Adrenal gland (tissue), 12 donors: ENCODE results near the gene ESR2. TPM values are rescaled to one million over a fixed set of nuclear protein-coding genes. Genes with fewer than 3 reads are reported as not detected.
A peak's percentile ranks its signal among the peaks of the same experiment; 100 is the strongest.

Source experiments
- DNase-seq, 7 donors: peaks; one replicate each; pipeline ENCODE4 v3.0.0-alpha.2; 2019 to 2020
- H3K27ac ChIP-seq, 5 donors: fragments of 200-600 bp; sonication (generic) in 4 of 5; 1 replicate in 3 of 5; 2 replicates in 2 of 5; pipeline versions ENCODE4 v1.5.1 to v1.8.0; 2016 to 2020; ENCODE audit warnings: mild to moderate bottlenecking in 1 of 5
- H3K27me3 ChIP-seq: fragments of 200-600 bp; 2 replicates; pipeline ENCODE4 v1.8.0; 2021
- H3K36me3 ChIP-seq, 2 donors: fragments of 200-600 bp; replicated peaks in 1 of 2; 1 replicate in 1 of 2; 2 replicates in 1 of 2; pipeline versions ENCODE4 v1.5.1 to v1.8.0; 2018 to 2022
- H3K4me1 ChIP-seq, 2 donors: fragments of 200-600 bp; replicated peaks in 1 of 2; 1 replicate in 1 of 2; 2 replicates in 1 of 2; pipeline versions ENCODE4 v1.5.1 to v1.8.0; 2018 to 2021
- H3K4me3 ChIP-seq, 4 donors: fragments of 200-600 bp; sonication (generic) in 3 of 4; one replicate each; pipeline ENCODE4 v1.5.1; 2016 to 2018
- H3K9me3 ChIP-seq, 3 donors: fragments of 200-600 bp; sonication (generic) in 1 of 3; replicated peaks in 1 of 3; 1 replicate in 2 of 3; 2 replicates in 1 of 3; pipeline versions ENCODE4 v1.5.1 to v1.8.0; 2016 to 2021
- POLR2A ChIP-seq, 2 donors: fragments of 450-650 bp; IDR thresholded peaks; one replicate each; pipeline ENCODE4 v1.6.1; 2017; ENCODE audit warnings: antibody characterized with exemption in 2 of 2, mild to moderate bottlenecking in 2 of 2, moderate library complexity in 1 of 2
- WGBS, 4 donors: extraction: QIAGEN DNeasy Blood & Tissue Kit in 2 of 4; methylation state at CpG; one replicate each; pipeline versions ENCODE4 v1.1.5 to v1.1.7; 2013 to 2017; 5-methylcytosine and 5-hydroxymethylcytosine counted together
- intact Hi-C, 2 donors: fragments of 100-400 bp; cut with DNase I; formaldehyde crosslinking; loops; one replicate each; pipeline versions ENCODE4 v1.14.1 to v1.15.0; 2022 to 2023
- polyA plus RNA-seq, 3 donors: library from polyadenylated mRNA; stranded (reverse); fragments of 200-250 nt in 2 of 3; fragments of 350-450 nt in 1 of 3; fragmentation: Illumina TruSeq in 1 of 3; extraction: RNeasy Lipid Tissue Mini Kit (QIAGEN cat#74804) in 1 of 3; gene quantifications; one replicate each; pipeline ENCODE4 v1.2.3, GENCODE V29; 2013 to 2014
- total RNA-seq, 9 donors: library from RNA; depleted of rRNA in 4 of 9; stranded (reverse); fragments of >200 nt in 4 of 9; fragments of 120-200 nt in 1 of 9; fragmentation: NEBNext Ultra II Directional in 1 of 9; extraction: Animal tissue kit (Norgen Biotek cat#: 25700) in 1 of 9; gene quantifications; one replicate each; pipeline versions ENCODE4 v1.1.0 to v1.2.4, GENCODE V29; 2013 to 2023
- TF ChIP-seq, protein P1 (sequence below), 6 experiments: fragments of 450-650 bp in 4 of 6; fragments of 200-600 bp in 2 of 6; sonication (generic) in 1 of 6; IDR thresholded peaks; 1 replicate in 5 of 6; 2 replicates in 1 of 6; pipeline versions ENCODE4 v1.5.1 to v1.8.0; 2016 to 2021; ENCODE audit warnings: antibody characterized with exemption in 6 of 6, mild to moderate bottlenecking in 2 of 6, moderate library complexity in 1 of 6
- donor health status: healthy with polysubstance abuse.
- donor health status: Bipolar disorder and iron deficiency.
- donor health status: DM: yes; HTN: yes; CAD: no.
- donor health status: DM: no; HTN: no; CAD: no.
- donor health status: DM: no; HTN: no; CAD: no.
- donor health status: DM: yes; HTN: yes; CAD: no.

The ESR2 gene
- total and polyA plus RNA-seq, 12 donors = 3.0 to 36.0 (median 18.8) TPM

GRCh38 chr14:64074961-64075612, 219.1 kb downstream of the ESR2 start:
- H3K27ac ChIP-seq = peak overlapping the region in 3 of 5 donors; percentile 53 to 59 (median 56)
- H3K4me3 ChIP-seq = no peak overlapping the region
- intact Hi-C loops = no loop called here
- WGBS, 4 donors = 42 to 53% (median 48%) methylated on average over 2 of the region's 2 CpGs
- peaks cover 0 to 12% of the 10 kb centered on the region in 2 donors for H3K4me1 ChIP-seq
- H3K27me3 ChIP-seq = no peaks in the 10 kb centered on the region
- H3K36me3 ChIP-seq = peaks cover 0 to 11% of the 10 kb centered on the region in 2 donors
- DNase-seq = no peak
- TF ChIP-seq POLR2A (IDR thresholded peaks at IDR 0.05) = no peak
- TF ChIP-seq, protein P1, sequence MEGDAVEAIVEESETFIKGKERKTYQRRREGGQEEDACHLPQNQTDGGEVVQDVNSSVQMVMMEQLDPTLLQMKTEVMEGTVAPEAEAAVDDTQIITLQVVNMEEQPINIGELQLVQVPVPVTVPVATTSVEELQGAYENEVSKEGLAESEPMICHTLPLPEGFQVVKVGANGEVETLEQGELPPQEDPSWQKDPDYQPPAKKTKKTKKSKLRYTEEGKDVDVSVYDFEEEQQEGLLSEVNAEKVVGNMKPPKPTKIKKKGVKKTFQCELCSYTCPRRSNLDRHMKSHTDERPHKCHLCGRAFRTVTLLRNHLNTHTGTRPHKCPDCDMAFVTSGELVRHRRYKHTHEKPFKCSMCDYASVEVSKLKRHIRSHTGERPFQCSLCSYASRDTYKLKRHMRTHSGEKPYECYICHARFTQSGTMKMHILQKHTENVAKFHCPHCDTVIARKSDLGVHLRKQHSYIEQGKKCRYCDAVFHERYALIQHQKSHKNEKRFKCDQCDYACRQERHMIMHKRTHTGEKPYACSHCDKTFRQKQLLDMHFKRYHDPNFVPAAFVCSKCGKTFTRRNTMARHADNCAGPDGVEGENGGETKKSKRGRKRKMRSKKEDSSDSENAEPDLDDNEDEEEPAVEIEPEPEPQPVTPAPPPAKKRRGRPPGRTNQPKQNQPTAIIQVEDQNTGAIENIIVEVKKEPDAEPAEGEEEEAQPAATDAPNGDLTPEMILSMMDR (IDR thresholded peaks at IDR 0.05) = no peak
- no peaks in the 10 kb centered on the region for H3K9me3 ChIP-seq

DNA sequence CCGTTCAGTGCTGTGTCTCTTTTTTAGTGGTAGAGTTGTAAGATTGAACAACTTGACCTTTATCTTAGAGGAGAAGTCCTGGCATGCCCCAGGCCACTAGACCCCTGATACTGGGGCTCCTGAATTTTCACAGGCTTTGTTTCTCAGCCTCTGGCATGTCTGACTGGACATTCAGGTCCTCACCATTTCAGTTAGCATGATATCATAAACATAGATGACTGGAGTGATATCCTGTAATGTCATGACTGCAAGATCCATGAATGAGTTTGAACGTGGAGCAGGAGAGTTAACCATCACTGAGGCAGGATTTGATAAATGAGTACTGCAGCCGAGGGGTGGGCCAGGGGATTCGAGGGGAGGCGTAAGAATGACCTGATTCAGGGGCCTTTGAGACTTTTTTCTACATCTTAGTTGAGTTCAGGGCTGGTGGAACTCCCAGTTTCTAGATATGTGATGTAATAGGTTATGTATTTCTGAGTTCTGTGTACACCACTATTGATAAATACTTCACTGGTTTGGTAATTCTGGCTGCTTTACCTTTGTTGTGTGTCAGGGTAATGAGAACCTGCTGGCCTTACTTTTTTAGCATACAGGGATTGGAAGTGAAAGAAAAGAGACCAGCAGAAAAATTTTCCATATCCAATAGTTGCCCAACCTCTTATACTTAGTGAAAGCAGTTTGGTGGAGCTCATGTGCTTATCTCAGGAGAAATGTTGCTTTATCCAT, 224.4 kb downstream of the ESR2 start:
- Histone ChIP-seq H3K27ac (no peak overlapping the region), H3K4me1 (peaks cover 0 to 4% of the 10 kb centered on the region in 2 donors), H3K36me3 (peaks cover 0 to 11% of the 10 kb centered on the region in 2 donors), H3K27me3 (no peaks in the 10 kb centered on the region), H3K9me3 (no peaks in the 10 kb centered on the region), H3K4me3 (no peak overlapping the region)
- DNase-seq = no peak
- TF ChIP-seq, protein P1 (IDR thresholded peaks at IDR 0.05) = no peak
- TF ChIP-seq POLR2A (IDR thresholded peaks at IDR 0.05) = no peak
- intact Hi-C loops = no loop called here
- 74 to 91% (median 84%) methylated on average over 5 of the region's 5 CpGs for WGBS, 4 donors

DNA sequence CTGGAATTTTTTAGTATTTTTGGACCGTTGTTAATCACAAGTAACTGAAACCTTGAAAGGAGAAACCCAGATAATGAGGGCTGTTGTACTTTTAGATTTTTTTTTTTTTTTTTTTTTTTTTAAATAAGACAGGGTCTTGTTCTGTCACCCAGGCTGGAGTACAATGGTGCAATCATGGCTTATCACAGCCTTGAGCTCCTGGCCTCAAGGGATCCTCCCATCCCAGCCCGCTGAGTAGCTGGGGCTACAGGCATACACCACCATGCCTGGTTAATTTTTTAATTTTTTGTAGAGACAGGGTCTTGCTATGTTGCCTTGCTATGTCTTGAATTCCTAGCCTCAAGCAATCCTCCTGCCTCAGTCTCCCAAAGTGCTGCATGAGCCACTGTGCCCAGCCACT, 229.7 kb downstream of the ESR2 start:
- no peaks in the 10 kb centered on the region for H3K4me1 ChIP-seq
- H3K27me3 ChIP-seq = no peaks in the 10 kb centered on the region
- 58 to 66% (median 63%) methylated on average over 2 of the region's 2 CpGs for whole genome bisulfite sequencing, 4 donors
- H3K27ac ChIP-seq = no peak overlapping the region
- no peak overlapping the region for H3K4me3 ChIP-seq
- peak in 1 of 7 donors; percentile 64 for DNase-seq
- no peaks in the 10 kb centered on the region for H3K9me3 ChIP-seq
- no peaks in the 10 kb centered on the region for H3K36me3 ChIP-seq
- TF ChIP-seq, protein P1 (IDR thresholded peaks at IDR 0.05) = no peak
- no peak for TF ChIP-seq POLR2A (IDR thresholded peaks at IDR 0.05)
- intact Hi-C loops = no loop called here

GRCh38 chr14:64062381-64063115, 231.6 kb downstream of the ESR2 start:
- no peak overlapping the region for H3K27ac ChIP-seq
- no peaks in the 10 kb centered on the region for H3K27me3 ChIP-seq
- TF ChIP-seq, protein P1 (IDR thresholded peaks at IDR 0.05) = no peak
- TF ChIP-seq POLR2A (IDR thresholded peaks at IDR 0.05) = no peak
- intact Hi-C loops = no loop called here
- H3K9me3 ChIP-seq = no peaks in the 10 kb centered on the region
- no peaks in the 10 kb centered on the region for H3K4me1 ChIP-seq
- no peaks in the 10 kb centered on the region for H3K36me3 ChIP-seq
- 75 to 81% (median 77%) methylated on average over 7 of the region's 7 CpGs for WGBS, 4 donors
- no peak overlapping the region for H3K4me3 ChIP-seq
- DNase-seq = no peak
